Upper lobe of right lung (tissue), 1 donor: ENCODE results near the gene MSANTD4. TPM values are rescaled to one million over a fixed set of nuclear protein-coding genes. Genes with fewer than 3 reads are reported as not detected.
A peak's percentile ranks its signal among the peaks of the same experiment; 100 is the strongest.

Experiments used
- ATAC-seq: fragments of 200-7000 bp; cut with Tn5 transposase; one replicate; pipeline ENCODE4 v1.9.1; 2020; ENCODE audit warnings: mild to moderate bottlenecking, moderate library complexity
- DNase-seq: peaks from one replicate; pipeline ENCODE4 v3.0.0-alpha.2; 2020
- H3K27ac ChIP-seq: fragments of 200-600 bp; one replicate; pipeline ENCODE4 v1.8.0; 2022
- H3K27me3 ChIP-seq: fragments of 200-600 bp; one replicate; pipeline ENCODE4 v1.8.0; 2022; ENCODE audit warnings: mild to moderate bottlenecking
- H3K36me3 ChIP-seq: fragments of 200-600 bp; one replicate; pipeline ENCODE4 v1.8.0; 2022
- H3K4me1 ChIP-seq: fragments of 200-600 bp; one replicate; pipeline ENCODE4 v1.8.0; 2022
- H3K4me3 ChIP-seq: fragments of 200-600 bp; one replicate; pipeline ENCODE4 v1.8.0; 2022; ENCODE audit warnings: mild to moderate bottlenecking
- H3K9me3 ChIP-seq: fragments of 200-600 bp; one replicate; pipeline ENCODE4 v1.8.0; 2022
- CTCF ChIP-seq: fragments of 200-600 bp; IDR thresholded peaks from one replicate; pipeline ENCODE4 v1.8.0; 2022; ENCODE audit warnings: antibody characterized with exemption
- intact Hi-C: fragments of 100-400 bp; cut with DNase I; formaldehyde crosslinking; loops from one replicate; pipeline ENCODE4 v1.11.0; 2022
- long read RNA-seq: library from polyadenylated mRNA; unstranded; transcript quantifications from one replicate; pipeline ENCODE4 v2.0.0, GENCODE V29; 2021
- total RNA-seq: library from RNA; stranded (reverse); fragmentation: NEBNext Ultra II Directional; extraction: Animal tissue kit (Norgen Biotek cat#: 25700); gene quantifications from one replicate; pipeline ENCODE4 v1.2.1, GENCODE V29; 2021
- donor health status: DM: no; HTN: yes; CAD: no; lungs with severe emphysema.

MSANTD4 gene
- total RNA-seq = 15.4 TPM
- long read RNA-seq, full-length matches to known transcripts = 15 of 27 reads
- long read RNA-seq, partial matches to known transcripts = 2 of 27 reads
- long read RNA-seq, other reads (novel, unspliced or antisense) = 10 of 27 reads

- peak within 1 kb of the TSS; percentile 86 for H3K4me3 ChIP-seq
- intact Hi-C loops = no loop called here
- H3K9me3 ChIP-seq = no peaks in the 10 kb centered on the region
- peaks cover 5% of the 10 kb centered on the region for H3K4me1 ChIP-seq
- H3K27me3 ChIP-seq = no peaks in the 10 kb centered on the region
- DNase-seq = peak; percentile 99
- H3K36me3 ChIP-seq = no peaks in the 10 kb centered on the region
- peak; percentile 99 for ATAC-seq
- TF ChIP-seq CTCF = no peak
- H3K27ac ChIP-seq = peak within 1 kb of the TSS; percentile 81
Measured at GRCh38 chr11:106021967-106022794, at the start of gene MSANTD4. Gene MSANTD4 (minus strand): TSS chr11:106022240. CDS start chr11:106010917, 11,323 bp downstream.

GRCh38 chr11:106070606-106071005 is 48.6 kb upstream of the MSANTD4 start:
- no peak for DNase-seq
- Histone ChIP-seq H3K27me3 (no peaks in the 10 kb centered on the region), H3K9me3 (no peaks in the 10 kb centered on the region), H3K4me1 (no peaks in the 10 kb centered on the region), H3K36me3 (no peaks in the 10 kb centered on the region), H3K4me3 (no peak overlapping the region), H3K27ac (no peak overlapping the region)
- intact Hi-C loops = no loop called here
- no peak for TF ChIP-seq CTCF
- no peak for ATAC-seq

- Histone ChIP-seq H3K4me3 (no peak overlapping the region), H3K36me3 (no peaks in the 10 kb centered on the region), H3K4me1 (no peaks in the 10 kb centered on the region), H3K27ac (no peak overlapping the region), H3K27me3 (no peaks in the 10 kb centered on the region), H3K9me3 (no peaks in the 10 kb centered on the region)
- DNase-seq (no peak), ATAC-seq (no peak)
- TF ChIP-seq CTCF = no peak
- intact Hi-C loops = no loop called here
Measured at GRCh38 chr11:106063009-106063408, 41.0 kb upstream of the MSANTD4 start.

GRCh38 chr11:106061954-106062949 is 40.2 kb upstream of the MSANTD4 start:
- Histone ChIP-seq H3K4me3 (no peak overlapping the region), H3K27ac (no peak overlapping the region), H3K9me3 (no peaks in the 10 kb centered on the region), H3K4me1 (no peaks in the 10 kb centered on the region), H3K27me3 (no peaks in the 10 kb centered on the region), H3K36me3 (no peaks in the 10 kb centered on the region)
- TF ChIP-seq CTCF = no peak
- DNase-seq = no peak
- intact Hi-C loops = no loop called here
- ATAC-seq = no peak

- no peaks in the 10 kb centered on the region for H3K36me3 ChIP-seq
- H3K27me3 ChIP-seq = no peaks in the 10 kb centered on the region
- H3K27ac ChIP-seq = no peak overlapping the region
- no peak for TF ChIP-seq CTCF
- ATAC-seq (no peak), DNase-seq (no peak)
- H3K9me3 ChIP-seq = no peaks in the 10 kb centered on the region
- no peak overlapping the region for H3K4me3 ChIP-seq
- no peaks in the 10 kb centered on the region for H3K4me1 ChIP-seq
- intact Hi-C loops = no loop called here
Measured at GRCh38 chr11:106061249-106061784, 39.3 kb upstream of the MSANTD4 start.
